ENCODE measurements around the gene ESPN.

GRCh38 chr1:6508816-6509189 lies 84.2 kb downstream of the ESPN start:
- TF ChIP-seq CTCF (IDR thresholded peaks at IDR 0.05): no peak
- TF ChIP-seq POLR2AphosphoS5 (IDR thresholded peaks at IDR 0.05): no peak
